ENCODE results near the gene ZC3H14.
"Not testable (repeated sequence)": the region's sequence is repeated elsewhere in the genome, so short reads cannot be mapped to it uniquely, and the experiment has no call there.

Gene ZC3H14

GRCh38 chr14:88562831-88563686, at the start of gene ZC3H14:
ZC3H14 (plus strand) TSS chr14:88563037; CDS start chr14:88563134, 97 bp downstream.
- TF ChIP-seq POLR2A (IDR thresholded peaks at IDR 0.05; ENCODE audit: low read depth, low read length): peak; percentile 68
- DNase-seq (ENCODE audit: insufficient read length, low spot score): peak; percentile 75
- FAIRE-seq: peak; percentile 45

- TF ChIP-seq POLR2A (IDR thresholded peaks at IDR 0.05; ENCODE audit: low read depth, low read length): no peak
These were observed 47.2 kb upstream of the ZC3H14 start for GRCh38 chr14:88515499-88516221.

GRCh38 chr14:88516861-88517357, 45.9 kb upstream of the ZC3H14 start:
- FAIRE-seq (no peak), DNase-seq (ENCODE audit: insufficient read length, low spot score) (no peak)
- TF ChIP-seq POLR2A (IDR thresholded peaks at IDR 0.05; ENCODE audit: low read depth, low read length): no peak

More at GRCh38 chr14:88515499-88516221, 47.2 kb upstream of the ZC3H14 start:
- FAIRE-seq (no peak), DNase-seq (ENCODE audit: insufficient read length, low spot score) (no peak)

- DNase-seq (ENCODE audit: insufficient read length, low spot score) (no peak), FAIRE-seq (peak; percentile 33)
- TF ChIP-seq POLR2A (IDR thresholded peaks at IDR 0.05; ENCODE audit: low read depth, low read length): no peak
These were observed 44.0 kb upstream of the ZC3H14 start for GRCh38 chr14:88518592-88519512.

- no peak for TF ChIP-seq POLR2A (IDR thresholded peaks at IDR 0.05; ENCODE audit: low read depth, low read length)
- no peak for DNase-seq (ENCODE audit: insufficient read length, low spot score)
- FAIRE-seq: no peak
These were observed 42.9 kb upstream of the ZC3H14 start for GRCh38 chr14:88519907-88520306.

- TF ChIP-seq POLR2A (IDR thresholded peaks at IDR 0.05; ENCODE audit: low read depth, low read length): no peak
- DNase-seq (ENCODE audit: insufficient read length, low spot score) (no peak), FAIRE-seq (no peak)
These were observed 41.0 kb upstream of the ZC3H14 start for GRCh38 chr14:88521818-88522217.

- no peak for FAIRE-seq
- no peak for DNase-seq (ENCODE audit: insufficient read length, low spot score)
- TF ChIP-seq POLR2A (IDR thresholded peaks at IDR 0.05; ENCODE audit: low read depth, low read length): no peak
These were observed 40.4 kb upstream of the ZC3H14 start for GRCh38 chr14:88522393-88522792.

GRCh38 chr14:88529889-88530288, 32.9 kb upstream of the ZC3H14 start:
- FAIRE-seq; DNase-seq (ENCODE audit: insufficient read length, low spot score): not testable (repeated sequence)

- DNase-seq (ENCODE audit: insufficient read length, low spot score) (no peak), FAIRE-seq (no peak)
- TF ChIP-seq POLR2A (IDR thresholded peaks at IDR 0.05; ENCODE audit: low read depth, low read length): no peak
These were observed 29.7 kb upstream of the ZC3H14 start for GRCh38 chr14:88533064-88533602.

- DNase-seq (ENCODE audit: insufficient read length, low spot score) (no peak), FAIRE-seq (no peak)
- TF ChIP-seq POLR2A (IDR thresholded peaks at IDR 0.05; ENCODE audit: low read depth, low read length): no peak
These were observed 27.7 kb upstream of the ZC3H14 start for GRCh38 chr14:88535149-88535548.

GRCh38 chr14:88535813-88536212, 27.0 kb upstream of the ZC3H14 start:
- FAIRE-seq (no peak), DNase-seq (ENCODE audit: insufficient read length, low spot score) (no peak)
- no peak for TF ChIP-seq POLR2A (IDR thresholded peaks at IDR 0.05; ENCODE audit: low read depth, low read length)

GRCh38 chr14:88541324-88541723, 21.5 kb upstream of the ZC3H14 start:
- DNase-seq (ENCODE audit: insufficient read length, low spot score) (no peak), FAIRE-seq (no peak)
- no peak for TF ChIP-seq POLR2A (IDR thresholded peaks at IDR 0.05; ENCODE audit: low read depth, low read length)

Data from H54 (cell line).